Right atrium auricular region (tissue), 2 donors: Measurements from ENCODE around the gene ALOX15B. TPM values are rescaled to one million over a fixed set of nuclear protein-coding genes. Genes with fewer than 3 reads are reported as not detected.
"Not testable (repeated sequence)": the region's sequence is repeated elsewhere in the genome, so short reads cannot be mapped to it uniquely, and the experiment has no call there.

Source experiments
- DNase-seq: peaks from one replicate; pipeline ENCODE4 v3.0.0-alpha.2; 2019; ENCODE audit warnings: low spot score
- H3K27ac ChIP-seq, 2 donors: fragments of 200-600 bp; sonication (generic); 1 replicate in 1 of 2; 2 replicates in 1 of 2; pipeline ENCODE4 v1.5.1; 2016 to 2019
- H3K27me3 ChIP-seq, 2 donors: fragments of 200-600 bp; sonication (generic); one replicate each; pipeline versions ENCODE4 v1.5.1 to v1.6.0; 2017 to 2019
- H3K36me3 ChIP-seq: fragments of 200-600 bp; sonication (generic); one replicate; pipeline ENCODE4 v1.5.1; 2016
- H3K4me1 ChIP-seq, 2 donors: fragments of 200-600 bp; sonication (generic); one replicate each; pipeline versions ENCODE4 v1.5.1 to v1.6.0; 2017 to 2019
- H3K4me3 ChIP-seq, 2 donors: fragments of 200-600 bp; sonication (generic); 1 replicate in 1 of 2; 2 replicates in 1 of 2; pipeline ENCODE4 v1.5.1; 2017 to 2019; ENCODE audit warnings: mild to moderate bottlenecking in 1 of 2, moderate library complexity in 1 of 2
- H3K9me3 ChIP-seq, 2 donors: fragments of 200-600 bp; sonication (generic); one replicate each; pipeline ENCODE4 v1.5.1; 2019
- CTCF ChIP-seq, 2 donors: fragments of 200-600 bp; sonication (generic); IDR thresholded peaks; one replicate each; pipeline ENCODE4 v1.5.1; 2019; ENCODE audit warnings: antibody characterized with exemption in 2 of 2
- total RNA-seq, 2 donors: library from RNA; depleted of rRNA; stranded (reverse); fragments of >200 nt; gene quantifications; one replicate each; pipeline ENCODE4 v1.1.0, GENCODE V29; 2016

The ALOX15B gene
- total RNA-seq, 2 donors from 2014 or later, result 1.2 to 1.8 TPM

- no peak for DNase-seq
- Histone ChIP-seq H3K4me3 (no peak overlapping the region), H3K36me3 (no peaks in the 10 kb centered on the region), H3K27me3 (peaks cover 19 to 33% of the 10 kb centered on the region in 2 donors), H3K27ac (no peak overlapping the region), H3K4me1 (peaks cover 0 to 29% of the 10 kb centered on the region in 2 donors), H3K9me3 (no peaks in the 10 kb centered on the region)
- TF ChIP-seq CTCF (IDR thresholded peaks at IDR 0.05), result no peak
These were observed 36.2 kb downstream of the ALOX15B start for GRCh38 chr17:8075081-8075480.

DNA sequence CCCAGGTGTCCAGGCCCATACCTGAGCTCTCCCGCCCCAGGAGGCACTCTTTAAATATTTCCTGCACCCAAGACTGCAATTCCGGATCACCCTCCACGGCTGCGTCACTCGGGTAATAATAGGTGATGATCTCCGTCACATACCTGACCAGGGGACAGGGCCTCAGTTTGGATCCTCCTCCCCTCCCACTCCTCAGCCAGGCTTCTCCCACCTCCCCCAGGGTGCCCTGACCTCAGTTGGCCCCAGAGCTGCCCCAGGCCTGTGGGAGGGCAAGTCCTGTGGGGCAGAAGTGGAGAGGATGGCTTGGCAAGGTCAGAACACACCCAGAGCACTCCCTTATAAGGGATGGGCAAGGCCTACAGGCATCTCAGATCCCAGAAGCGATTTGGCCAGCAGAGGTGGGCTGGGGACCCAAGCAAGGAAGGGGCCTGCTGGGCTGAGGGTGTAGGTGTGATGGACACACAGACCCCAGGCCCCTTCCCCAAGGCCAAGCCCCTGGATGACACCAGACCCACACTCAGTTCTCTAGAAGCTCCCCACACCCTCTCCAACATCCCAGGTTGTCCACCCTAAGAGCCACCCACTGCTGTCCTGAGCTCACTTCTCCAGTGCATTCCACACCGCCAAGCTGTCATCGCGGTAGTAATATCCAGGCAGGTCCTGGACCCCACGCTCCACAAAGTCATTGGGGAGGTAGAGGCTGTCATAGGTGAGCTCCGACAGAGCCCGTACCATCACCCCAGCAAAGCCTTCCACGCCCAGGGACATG is 36.9 kb downstream of the ALOX15B start:
- Histone ChIP-seq H3K27me3 (peaks cover 19 to 33% of the 10 kb centered on the region in 2 donors), H3K27ac (no peak overlapping the region), H3K4me1 (peaks cover 0 to 32% of the 10 kb centered on the region in 2 donors), H3K4me3 (no peak overlapping the region), H3K36me3 (no peaks in the 10 kb centered on the region), H3K9me3 (no peaks in the 10 kb centered on the region)
- no peak for TF ChIP-seq CTCF (IDR thresholded peaks at IDR 0.05)
- no peak for DNase-seq

DNA sequence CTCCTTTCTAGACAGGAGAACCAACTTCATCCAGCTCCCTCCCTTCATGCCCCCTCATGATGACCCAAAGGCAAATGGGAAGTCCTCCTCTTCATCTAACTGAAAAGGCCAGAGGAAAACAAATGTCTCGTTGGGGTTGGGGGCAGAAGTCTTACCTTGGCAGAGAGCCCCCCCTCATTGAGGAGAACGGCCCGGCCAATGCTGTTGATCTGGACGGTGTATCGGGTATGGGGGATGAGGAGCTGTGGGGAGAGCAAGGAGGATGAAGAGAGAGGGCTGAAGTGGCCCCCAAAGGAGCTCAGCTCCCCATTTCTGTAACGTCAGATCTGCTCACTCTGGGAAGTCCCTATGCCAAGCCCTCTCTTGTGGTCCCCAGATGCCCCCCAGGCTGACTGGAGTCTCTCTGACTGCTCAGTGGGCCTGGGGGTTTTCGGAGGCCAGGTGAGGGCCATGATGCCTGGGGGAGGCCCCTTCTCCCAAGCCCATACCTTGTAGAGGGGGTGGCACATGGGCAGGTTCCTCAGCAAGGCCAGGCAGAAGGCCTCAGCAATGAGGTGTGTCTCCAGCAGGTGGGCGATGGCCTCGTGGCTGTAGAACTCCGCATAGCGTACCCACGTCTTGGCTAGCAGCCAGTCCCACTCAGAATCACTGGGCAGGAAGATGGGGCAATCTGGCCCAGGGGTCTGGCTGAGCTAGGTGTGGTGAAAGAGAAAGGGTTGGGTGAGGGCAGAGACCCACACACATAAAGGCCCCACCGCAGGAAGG is 37.8 kb downstream of the ALOX15B start:
- no peak overlapping the region for H3K4me3 ChIP-seq
- H3K4me1 ChIP-seq, result peaks cover 0 to 32% of the 10 kb centered on the region in 2 donors
- no peak overlapping the region for H3K27ac ChIP-seq
- H3K36me3 ChIP-seq, result no peaks in the 10 kb centered on the region
- DNase-seq, result no peak
- no peak for TF ChIP-seq CTCF (IDR thresholded peaks at IDR 0.05)
- H3K9me3 ChIP-seq, result no peaks in the 10 kb centered on the region
- peaks cover 19 to 33% of the 10 kb centered on the region in 2 donors for H3K27me3 ChIP-seq

- not testable (repeated sequence) for H3K9me3 ChIP-seq, DNase-seq, H3K36me3 ChIP-seq, H3K4me3 ChIP-seq, H3K27ac ChIP-seq
- Histone ChIP-seq H3K4me1 (peaks cover 0 to 24% of the 10 kb centered on the region in 2 donors), H3K27me3 (peaks cover 19 to 30% of the 10 kb centered on the region in 2 donors)
These were observed 39.1 kb downstream of the ALOX15B start for GRCh38 chr17:8077939-8078338.

DNA sequence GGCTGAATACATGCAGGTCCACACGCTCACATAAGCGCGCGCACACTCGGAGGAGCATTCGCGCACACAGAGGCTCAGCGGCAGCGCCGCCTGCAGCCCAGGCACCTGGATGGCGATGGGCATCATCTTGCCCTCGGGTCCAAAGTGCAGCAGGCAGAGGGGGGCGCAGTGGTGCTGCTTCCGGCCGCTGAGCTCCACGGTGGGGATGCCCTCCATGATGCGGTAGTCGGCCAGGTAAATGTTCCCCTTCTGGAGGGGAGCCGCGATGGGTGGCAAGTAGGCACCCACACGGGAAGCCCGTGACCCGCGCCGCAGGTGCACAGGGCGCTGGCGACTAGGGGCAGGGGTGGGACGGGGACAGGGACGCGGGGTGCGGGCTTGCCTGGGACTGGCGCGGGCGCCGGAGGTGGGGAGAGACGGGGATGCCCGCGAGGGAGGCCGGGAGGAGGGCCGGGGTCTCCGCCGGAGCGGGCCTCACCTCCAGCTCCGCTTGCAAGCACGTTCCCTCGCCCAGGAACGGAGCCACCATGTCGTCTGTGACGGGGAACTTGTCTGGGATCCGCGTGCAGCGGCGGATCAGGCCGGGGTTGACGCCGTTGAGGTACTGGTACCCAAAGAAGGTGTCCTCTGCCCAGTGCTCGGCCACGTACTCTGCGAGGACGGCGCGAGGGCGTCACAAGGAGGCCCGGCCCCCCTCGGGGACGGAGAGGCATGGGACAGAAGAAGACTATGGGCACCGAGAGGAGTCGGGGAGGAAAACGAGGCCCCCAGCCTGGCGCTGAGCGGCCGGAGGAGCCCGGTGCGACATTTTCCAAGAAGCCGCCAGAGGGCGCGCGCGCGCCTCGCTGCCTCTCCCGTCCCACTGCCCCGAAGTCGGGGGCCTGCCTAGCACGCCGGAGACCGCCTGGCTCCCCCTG is 40.7 kb downstream of the ALOX15B start:
- H3K9me3 ChIP-seq, result no peaks in the 10 kb centered on the region
- H3K27ac ChIP-seq, result no peak overlapping the region
- DNase-seq, result peak; percentile 69
- H3K4me1 ChIP-seq, result peaks cover 0 to 13% of the 10 kb centered on the region in 2 donors
- H3K36me3 ChIP-seq, result no peaks in the 10 kb centered on the region
- H3K27me3 ChIP-seq, result peaks cover 9 to 14% of the 10 kb centered on the region in 2 donors
- TF ChIP-seq CTCF (IDR thresholded peaks at IDR 0.05), result peak; percentile 89 to 94
- H3K4me3 ChIP-seq, result peak overlapping the region; percentile 27 to 52
